SK-N-MC (cell line): ENCODE data around the gene ARL9.

Experiments used
- EZH2 ChIP-seq: fragments of 200-600 bp; sonication (generic); IDR thresholded peaks from one replicate; pipeline ENCODE4 v1.6.1; 2017; ENCODE audit warnings: antibody characterized with exemption
- POLR2AphosphoS5 ChIP-seq: IDR thresholded peaks from 2 replicates; pipeline ENCODE4 v1.6.1; 2012; ENCODE audit warnings: mild to moderate bottlenecking, low read depth, low read length, borderline replicate concordance

GRCh38 chr4:56537147-56537546 is 31.6 kb downstream of the ARL9 start:
- TF ChIP-seq EZH2 (no peak), POLR2AphosphoS5 (no peak)
